GM19193 (cell line): ENCODE measurements around the gene SEPTIN3.

Experiments used
- POLR2A ChIP-seq: IDR thresholded peaks from 4 replicates; pipeline ENCODE4 v1.6.1; 2011; ENCODE audit not compliant: insufficient read depth, insufficient read length; ENCODE audit errors: extremely low read depth

SEPTIN3 gene

GRCh38 chr22:41957941-41958556 is 11.2 kb upstream of the SEPTIN3 start:
- no peak for TF ChIP-seq POLR2A

GRCh38 chr22:41963453-41964111 is 5.7 kb upstream of the SEPTIN3 start:
- no peak for TF ChIP-seq POLR2A

GRCh38 chr22:41964112-41964491 is 5.1 kb upstream of the SEPTIN3 start:
- no peak for TF ChIP-seq POLR2A

- no peak for TF ChIP-seq POLR2A
Measured at GRCh38 chr22:41966225-41966606, 3.0 kb upstream of the SEPTIN3 start.

- TF ChIP-seq POLR2A: no peak
Measured at GRCh38 chr22:41966607-41967240, 2.5 kb upstream of the SEPTIN3 start.

GRCh38 chr22:41968601-41969000 is 642 bp upstream of the SEPTIN3 start:
- no peak for TF ChIP-seq POLR2A

- TF ChIP-seq POLR2A: no peak
Measured at GRCh38 chr22:41970601-41971000, 1.4 kb downstream of the SEPTIN3 start.

- TF ChIP-seq POLR2A: no peak
Measured at GRCh38 chr22:41971431-41971830, 2.2 kb downstream of the SEPTIN3 start.

- TF ChIP-seq POLR2A: no peak
Measured at GRCh38 chr22:41974691-41975290, 5.5 kb downstream of the SEPTIN3 start.

GRCh38 chr22:41975299-41976069 is 6.2 kb downstream of the SEPTIN3 start:
- no peak for TF ChIP-seq POLR2A

- TF ChIP-seq POLR2A: no peak
Measured at GRCh38 chr22:41976070-41976901, 7.0 kb downstream of the SEPTIN3 start.

- no peak for TF ChIP-seq POLR2A
Measured at GRCh38 chr22:41976961-41977566, 7.8 kb downstream of the SEPTIN3 start.

GRCh38 chr22:41978732-41979131 is 9.5 kb downstream of the SEPTIN3 start:
- no peak for TF ChIP-seq POLR2A
